GM18907 (cell line): Measurements from ENCODE around the gene FAXC.
"Not testable (repeated sequence)": the region's sequence is repeated elsewhere in the genome, so short reads cannot be mapped to it uniquely, and the experiment has no call there.

Experiments
- ATAC-seq: cut with Tn5 transposase; IDR thresholded peaks from one replicate; pipeline ENCODE4 v1.9.1; 2021; ENCODE audit warnings: mild to moderate bottlenecking, moderate library complexity; ENCODE audit not compliant: unreplicated experiment

FAXC gene

GRCh38 chr6:99344289-99344688 is 5.2 kb downstream of the FAXC start:
- ATAC-seq = peak; percentile 52

GRCh38 chr6:99341862-99342455 is 7.5 kb downstream of the FAXC start:
- peak; percentile 54 for ATAC-seq

DNA sequence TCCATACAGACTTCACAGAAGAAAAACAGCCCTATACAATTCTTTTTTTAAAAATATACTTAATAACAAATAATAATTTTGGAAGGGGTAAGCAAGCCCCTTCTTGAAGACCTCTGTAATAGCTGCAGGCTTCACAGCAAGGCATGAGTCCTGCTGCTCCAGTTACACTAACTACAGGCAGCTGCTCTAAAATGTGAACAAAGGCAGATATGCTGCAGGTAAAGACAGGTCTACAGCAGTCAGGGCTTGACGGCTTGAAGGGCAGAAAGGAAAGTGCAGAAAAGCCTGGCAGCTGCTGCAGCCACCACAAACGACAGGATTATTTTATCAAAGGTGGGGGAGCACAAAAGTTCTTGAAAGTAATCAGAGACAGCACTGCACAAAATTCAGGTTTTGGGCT is 11.3 kb downstream of the FAXC start:
- ATAC-seq = no peak

DNA sequence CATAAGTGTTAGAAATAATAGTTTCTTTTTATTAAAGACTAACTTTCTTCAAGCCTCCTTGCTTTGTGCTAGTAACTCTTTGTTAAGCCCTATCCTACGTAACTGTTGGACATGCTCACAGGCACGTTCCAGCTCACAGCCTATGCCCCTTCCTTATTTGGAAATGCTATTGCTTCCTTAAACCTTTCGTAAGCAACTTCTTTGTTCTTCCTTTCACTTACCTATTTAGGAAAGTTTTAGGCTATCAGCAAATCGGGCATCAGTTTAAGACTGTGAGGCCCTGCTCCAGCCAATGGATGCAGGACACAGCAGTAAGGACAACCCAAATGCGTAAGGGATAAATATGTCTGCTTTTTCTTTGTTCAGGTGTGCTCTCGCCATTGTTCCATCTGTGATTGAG is 14.2 kb downstream of the FAXC start:
- not testable (repeated sequence) for ATAC-seq

DNA sequence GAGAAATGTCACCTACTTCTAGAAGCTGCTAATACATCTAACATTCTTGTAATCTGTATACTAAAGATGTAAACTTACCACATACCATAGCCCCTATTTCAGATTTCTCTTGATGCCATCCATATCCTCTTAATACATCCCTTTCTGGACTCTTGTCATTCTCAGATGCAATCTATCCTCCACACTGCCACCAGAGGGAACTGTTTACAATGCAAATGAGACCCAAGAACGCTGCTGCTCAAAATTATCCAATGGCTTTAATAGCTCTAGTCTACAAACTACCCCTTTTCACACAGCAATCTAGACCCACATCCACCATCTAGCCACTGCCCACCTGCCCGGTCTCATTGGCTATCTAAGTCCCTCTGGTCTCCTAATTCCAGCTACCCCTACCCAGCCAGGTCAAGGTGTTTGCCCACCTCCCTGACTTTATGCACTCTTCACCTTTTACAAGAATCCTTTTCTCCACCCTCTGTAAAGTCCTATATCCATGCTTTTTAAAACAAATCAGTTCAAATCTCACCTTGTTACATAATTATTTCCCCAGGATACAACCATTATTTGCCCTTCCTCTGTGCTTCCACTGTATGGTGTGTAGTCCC is 14.8 kb downstream of the FAXC start:
- ATAC-seq = peak; percentile 45

DNA sequence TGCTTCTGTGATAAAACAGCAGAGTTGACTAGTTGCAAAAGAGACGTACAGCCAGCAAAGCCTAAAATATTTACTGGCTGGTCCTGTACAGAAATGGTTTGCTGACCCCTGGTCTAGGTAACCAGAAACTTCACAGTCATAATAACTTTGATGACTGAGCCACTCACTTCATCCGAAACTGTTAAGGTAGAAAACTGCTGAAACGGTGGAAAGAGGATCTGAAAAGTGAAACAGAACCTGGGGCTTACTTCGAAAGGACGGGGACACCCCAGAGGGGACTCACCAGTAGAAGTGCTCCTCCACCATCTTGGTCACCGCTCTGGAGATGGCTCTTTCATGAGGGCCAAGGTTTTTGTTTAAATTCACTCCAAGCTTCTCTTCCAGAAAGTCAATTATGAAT is 16.4 kb downstream of the FAXC start:
- peak; percentile 93 for ATAC-seq

GRCh38 chr6:99331531-99331930 is 17.9 kb downstream of the FAXC start:
- ATAC-seq = no peak

DNA sequence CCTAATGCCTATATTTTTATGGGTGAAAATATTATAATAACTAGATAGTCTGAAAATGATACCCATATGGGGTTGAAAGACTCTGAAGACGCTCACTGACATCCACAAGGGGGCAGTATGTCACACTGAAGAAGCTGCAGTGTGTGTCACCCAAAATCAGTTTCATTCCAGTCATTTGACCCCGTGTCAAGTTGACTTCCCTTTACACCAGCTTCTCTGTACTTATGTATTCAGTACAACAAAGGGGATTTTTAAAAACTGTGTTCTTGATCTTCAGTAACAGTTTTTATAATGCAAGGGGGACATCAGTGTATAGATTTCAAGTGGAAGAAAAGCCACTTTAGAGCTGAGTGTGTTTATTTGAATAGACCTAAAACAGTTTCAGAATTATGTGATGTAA is 19.3 kb downstream of the FAXC start:
- peak; percentile 82 for ATAC-seq

DNA sequence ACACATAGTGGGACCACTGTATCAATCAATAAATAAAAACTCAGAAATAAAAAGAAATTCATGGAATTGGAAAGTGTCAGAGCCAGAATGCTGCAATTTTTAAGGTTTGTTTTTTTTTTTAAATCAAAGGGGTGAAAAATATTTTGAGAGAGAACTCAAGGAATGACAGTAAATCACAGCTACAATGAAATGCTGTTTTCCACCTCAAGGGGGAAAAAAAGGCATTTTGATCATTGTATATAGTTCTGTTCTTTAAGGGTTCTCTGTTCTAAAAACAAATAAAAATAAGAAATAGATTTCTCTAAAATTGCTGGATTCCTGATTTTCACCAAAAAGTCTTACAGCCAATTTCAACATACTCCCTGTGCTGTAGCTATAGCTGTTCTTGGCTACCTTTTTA is 24.5 kb downstream of the FAXC start:
- no peak for ATAC-seq

DNA sequence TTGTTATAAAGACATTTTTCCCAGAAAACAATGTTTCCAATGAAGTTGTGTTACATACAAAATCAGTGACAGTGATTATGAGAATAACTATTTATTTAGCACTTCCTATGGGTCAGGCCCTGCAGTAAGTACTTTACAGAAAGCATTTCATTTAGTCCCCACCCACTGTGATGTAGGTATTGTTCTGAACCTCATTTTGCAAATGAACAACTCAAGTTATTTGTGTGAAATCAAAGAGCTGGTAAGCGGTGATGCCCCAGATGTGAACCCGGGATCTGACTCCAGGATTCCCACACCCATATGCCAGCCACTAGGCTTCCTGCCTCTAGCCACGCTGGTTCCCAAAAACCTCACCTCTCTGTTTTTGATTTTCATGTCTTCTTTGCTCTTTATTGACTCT is 30.9 kb downstream of the FAXC start:
- ATAC-seq = no peak

- no peak for ATAC-seq
Measured at GRCh38 chr6:99312354-99312753, 37.1 kb downstream of the FAXC start.

GRCh38 chr6:99310553-99310952 is 38.9 kb downstream of the FAXC start:
- no peak for ATAC-seq

DNA sequence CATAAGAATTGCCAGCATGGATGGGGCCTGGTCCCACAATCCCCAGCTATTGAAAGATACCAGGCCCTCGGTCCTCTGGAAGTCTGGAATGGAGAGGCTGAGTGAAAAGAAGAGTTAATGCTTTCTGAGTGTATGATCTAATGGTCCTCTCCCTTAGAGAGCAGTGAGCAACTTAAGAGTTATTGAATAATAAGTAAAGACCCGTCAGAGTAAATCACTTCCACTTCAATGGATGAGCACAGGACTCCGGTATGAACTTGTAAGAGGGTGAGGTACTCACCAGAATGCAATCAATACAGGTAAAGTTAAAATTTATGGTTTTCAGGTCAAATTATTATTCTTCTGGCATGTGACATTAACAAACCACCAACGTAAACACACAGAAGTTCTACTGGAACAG is 39.9 kb downstream of the FAXC start:
- no peak for ATAC-seq

DNA sequence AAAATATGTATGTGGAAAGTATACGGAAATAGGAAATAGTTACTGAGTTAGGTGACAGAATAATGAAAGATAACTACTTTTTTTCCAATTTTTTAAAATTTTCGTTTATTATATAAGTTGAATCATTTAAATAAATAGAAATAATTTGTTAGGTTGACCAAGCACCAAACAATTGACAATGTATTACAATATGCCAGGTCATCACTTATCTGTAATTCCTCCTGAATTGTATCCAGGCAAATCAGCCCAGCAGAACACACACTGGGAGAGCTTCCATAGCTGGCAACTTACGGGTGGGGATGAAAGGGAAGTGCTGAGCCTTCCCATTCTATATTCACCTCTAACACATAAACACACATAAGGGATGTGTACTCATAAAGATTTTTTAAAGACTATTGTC is 40.7 kb downstream of the FAXC start:
- no peak for ATAC-seq

- ATAC-seq = no peak
Measured at GRCh38 chr6:99307295-99307907, 42.1 kb downstream of the FAXC start.

- no peak for ATAC-seq
Measured at GRCh38 chr6:99306341-99306740, 43.1 kb downstream of the FAXC start.

- no peak for ATAC-seq
Measured at GRCh38 chr6:99305021-99305554, 44.4 kb downstream of the FAXC start.

DNA sequence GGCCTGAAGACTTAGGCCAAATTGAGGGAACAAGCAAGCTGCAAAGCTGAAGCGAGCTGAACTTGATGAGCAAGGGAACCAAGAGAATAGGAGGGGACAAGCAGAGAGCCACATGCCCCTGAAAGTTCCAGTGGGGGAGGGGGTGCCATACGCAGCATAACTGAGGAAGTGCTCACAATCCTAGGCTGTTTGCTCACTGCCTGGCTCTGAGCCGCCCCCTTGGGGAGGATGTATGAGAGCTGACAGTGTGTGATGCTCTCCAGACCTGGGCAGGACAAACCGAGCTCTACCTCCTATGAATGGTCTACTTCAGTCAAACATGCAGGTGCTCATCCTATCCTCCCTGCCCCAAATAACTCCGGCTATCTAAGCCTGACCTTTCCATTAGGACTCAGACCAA is 52.1 kb downstream of the FAXC start:
- ATAC-seq = no peak

DNA sequence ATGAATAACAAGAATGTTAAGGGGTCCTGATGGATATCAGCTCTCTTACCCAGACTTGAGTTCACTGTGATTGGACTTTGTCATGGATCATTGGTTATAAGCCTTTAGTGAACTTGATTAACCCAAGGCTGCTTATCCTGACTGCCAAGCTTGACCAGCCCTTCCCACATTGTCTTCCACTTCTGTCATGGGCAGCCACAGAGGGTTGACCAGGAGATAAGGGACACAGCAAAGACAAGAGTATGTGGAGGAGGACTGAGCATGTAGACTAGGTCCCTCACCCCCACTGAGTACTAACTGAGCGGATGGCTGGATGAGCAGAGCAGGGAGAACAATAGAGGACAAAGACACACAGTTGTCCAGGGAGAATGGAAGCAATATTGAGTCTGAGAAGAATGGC is 52.5 kb downstream of the FAXC start:
- no peak for ATAC-seq

DNA sequence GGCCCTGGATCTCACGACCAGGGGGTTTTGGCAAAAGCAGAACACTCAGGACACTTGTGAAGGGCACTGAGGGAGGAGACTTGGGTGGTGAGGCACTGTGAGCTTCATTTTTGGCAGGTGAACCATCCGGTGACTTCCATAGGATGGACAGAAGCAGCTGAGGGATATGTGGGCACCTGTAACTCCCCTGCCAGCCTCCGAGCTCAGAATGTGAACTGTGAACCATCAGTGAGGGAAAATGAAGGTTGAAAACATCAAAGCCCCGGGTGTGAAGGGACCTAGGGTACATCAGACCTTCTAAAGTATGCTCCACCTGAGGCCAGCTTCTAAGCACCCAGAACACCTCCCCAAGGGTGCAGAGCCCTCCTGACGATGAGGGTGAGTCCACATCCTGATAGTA is 53.2 kb downstream of the FAXC start:
- ATAC-seq = no peak

GRCh38 chr6:99295276-99295675 is 54.2 kb downstream of the FAXC start:
- ATAC-seq = no peak

DNA sequence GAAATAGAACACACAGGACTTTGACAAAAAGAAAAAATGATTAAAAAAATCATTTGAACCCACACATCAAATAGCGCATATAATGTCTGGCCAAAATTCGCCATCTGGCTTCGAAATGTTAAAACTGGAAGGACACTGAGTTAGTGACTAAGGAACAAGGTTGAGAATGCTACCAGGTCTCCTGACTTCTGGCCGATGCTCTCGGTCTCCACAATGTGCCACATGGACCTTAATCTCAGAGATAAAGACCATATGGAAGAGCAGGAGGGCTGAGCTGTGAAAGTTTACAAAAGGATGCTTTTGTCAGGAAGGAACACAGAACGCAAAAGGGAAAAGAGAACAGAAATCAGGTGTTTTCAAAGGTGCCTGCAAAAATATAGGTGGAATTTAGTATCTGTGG is 54.7 kb downstream of the FAXC start:
- ATAC-seq = no peak
